SK-N-SH (cell line): ENCODE results near the gene MYO18A. TPM values are rescaled to one million over a fixed set of nuclear protein-coding genes. Genes with fewer than 3 reads are reported as not detected.

Experiments
- CTCF ChIA-PET: fragments of 300-600, 350-600 bp; formaldehyde crosslinking; extraction: SDS; loops from one replicate; lab custom pipeline; 2021; lab: Yijun Ruan, JAX
- POLR2A ChIA-PET: fragments of 350-600 bp; sonication (Branson Sonifier 250); formaldehyde crosslinking; extraction: SDS; loops from one replicate; lab custom pipeline; 2020; ENCODE audit warnings: antibody characterized with exemption, inconsistent platforms; lab: Yijun Ruan, JAX
- DNase-seq: peaks from one replicate; pipeline ENCODE4 v3.0.0; 2012
- H2AFZ ChIP-seq: fragments of 200-600 bp; sonication (generic); 2 replicates; pipeline ENCODE4 v1.8.1; 2016; ENCODE audit warnings: antibody characterized with exemption, mild to moderate bottlenecking, low read depth
- H3F3A ChIP-seq: fragments of 200-600 bp; sonication (generic); replicated peaks from 2 replicates; pipeline ENCODE3; 2016; ENCODE audit warnings: antibody characterized with exemption, mild to moderate bottlenecking; ENCODE audit not compliant: insufficient read depth
- H3K27ac ChIP-seq, 2 experiments: fragments of 200-500 bp in 1 of 2; fragments of 200-600 bp in 1 of 2; sonication (Bioruptor generic) in 1 of 2; sonication (generic), shearing (Covaris generic) in 1 of 2; 2 replicates each; pipeline versions ENCODE4 v1.5.1 to v1.6.1; 2014 to 2016; ENCODE audit warnings: low read depth in 2 of 2, inconsistent platforms in 1 of 2, low read length in 1 of 2, mild to moderate bottlenecking in 1 of 2, mixed read lengths in 1 of 2
- H3K27me3 ChIP-seq: fragments of 200-600 bp; sonication (generic), shearing (Covaris generic); 2 replicates; pipeline ENCODE4 v1.6.1; 2016; ENCODE audit warnings: mixed run types; ENCODE audit not compliant: insufficient read depth
- H3K36me3 ChIP-seq, 2 experiments: fragments of 200-500 bp in 1 of 2; fragments of 200-600 bp in 1 of 2; sonication (Bioruptor generic) in 1 of 2; sonication (generic) in 1 of 2; replicated peaks in 1 of 2; 2 replicates each; pipeline versions ENCODE3 to v1.5.1; 2014 to 2016; ENCODE audit warnings: low read length in 1 of 2, mild to moderate bottlenecking in 1 of 2; ENCODE audit not compliant: insufficient read depth in 2 of 2, control insufficient read depth in 1 of 2
- H3K4me1 ChIP-seq, 2 experiments: fragments of 200-500 bp in 1 of 2; fragments of 200-600 bp in 1 of 2; sonication (Bioruptor generic) in 1 of 2; sonication (generic), shearing (Covaris generic) in 1 of 2; 2 replicates each; pipeline versions ENCODE4 v1.5.1 to v1.6.1; 2014 to 2016; ENCODE audit warnings: low read depth in 1 of 2, low read length in 1 of 2, mixed run types in 1 of 2; ENCODE audit not compliant: insufficient read depth in 2 of 2, control insufficient read depth in 1 of 2
- H3K4me2 ChIP-seq: fragments of 200-600 bp; sonication (generic), shearing (Covaris generic); 2 replicates; pipeline ENCODE4 v1.6.1; 2017; ENCODE audit warnings: mixed run types
- H3K4me3 ChIP-seq, 2 experiments: fragments of 200-500 bp in 1 of 2; fragments of 200-600 bp in 1 of 2; sonication (Bioruptor generic) in 1 of 2; sonication (generic), shearing (Covaris generic) in 1 of 2; 2 replicates each; pipeline versions ENCODE4 v1.5.1 to v1.8.1; 2014 to 2016; ENCODE audit warnings: low read depth in 2 of 2, inconsistent platforms in 1 of 2, low read length in 1 of 2, mild to moderate bottlenecking in 1 of 2, mixed read lengths in 1 of 2, moderate library complexity in 1 of 2
- H3K79me2 ChIP-seq: fragments of 200-600 bp; sonication (generic); 2 replicates; pipeline ENCODE4 v1.8.1; 2017; ENCODE audit warnings: mild to moderate bottlenecking; ENCODE audit not compliant: insufficient read depth
- H3K9ac ChIP-seq: fragments of 200-600 bp; sonication (generic); 2 replicates; pipeline ENCODE4 v1.6.1; 2017; ENCODE audit warnings: mixed run types
- H3K9me2 ChIP-seq: fragments of 200-600 bp; sonication (generic); 2 replicates; pipeline ENCODE4 v1.6.1; 2017; ENCODE audit warnings: mixed run types
- H3K9me3 ChIP-seq: fragments of 200-600 bp; sonication (generic); 2 replicates; pipeline ENCODE4 v1.6.1; 2017; ENCODE audit warnings: mixed run types, mild to moderate bottlenecking, moderate library complexity
- H4K20me1 ChIP-seq: fragments of 200-600 bp; sonication (generic); 2 replicates; pipeline ENCODE4 v1.6.1; 2017; ENCODE audit warnings: mild to moderate bottlenecking, mixed run types; ENCODE audit not compliant: insufficient read depth
- ELF1 ChIP-seq: IDR thresholded peaks from 2 replicates; pipeline ENCODE4 v1.4.0; 2012
- MAX ChIP-seq: IDR thresholded peaks from 2 replicates; pipeline ENCODE4 v1.4.0; 2012; ENCODE audit warnings: low read depth
- NRF1 ChIP-seq: IDR thresholded peaks from 2 replicates; pipeline ENCODE4 v1.6.1; 2012; ENCODE audit warnings: low read depth, mild to moderate bottlenecking, low read length
- REST ChIP-seq: IDR thresholded peaks from 2 replicates; pipeline ENCODE4 v1.6.1; 2012; ENCODE audit warnings: mild to moderate bottlenecking, low read depth, low read length, moderate library complexity
- TEAD4 ChIP-seq: IDR thresholded peaks from 2 replicates; pipeline ENCODE4 v1.4.0; 2012; ENCODE audit warnings: mild to moderate bottlenecking, borderline replicate concordance; ENCODE audit not compliant: insufficient read depth
- USF1 ChIP-seq: IDR thresholded peaks from 2 replicates; pipeline ENCODE4 v1.4.0; 2012; ENCODE audit warnings: low read depth, borderline replicate concordance
- USF2 ChIP-seq: fragments of 150-350 bp; IDR thresholded peaks from 2 replicates; pipeline ENCODE4 v1.6.1; 2017; ENCODE audit warnings: antibody characterized with exemption, low read length, low read depth, borderline replicate concordance
- ZBTB33 ChIP-seq: IDR thresholded peaks from 2 replicates; pipeline ENCODE4 v1.4.0; 2012; ENCODE audit warnings: low read depth, borderline replicate concordance
- WGBS: methylation state at CpG from one replicate; pipeline ENCODE4 v1.1.6; 2017; ENCODE audit warnings: low lambda C conversion rate; 5-methylcytosine and 5-hydroxymethylcytosine counted together
- polyA plus RNA-seq, 3 experiments: library from polyadenylated mRNA; depleted of rRNA; stranded (reverse); fragments of >200 nt; gene quantifications; 2 replicates each; pipeline ENCODE4 v1.2.3, GENCODE V29; 2012

The MYO18A gene
- polyA plus RNA-seq, 1 of the 3 experiments (the other 2 are of a cell fraction): 6.6 TPM

DNA sequence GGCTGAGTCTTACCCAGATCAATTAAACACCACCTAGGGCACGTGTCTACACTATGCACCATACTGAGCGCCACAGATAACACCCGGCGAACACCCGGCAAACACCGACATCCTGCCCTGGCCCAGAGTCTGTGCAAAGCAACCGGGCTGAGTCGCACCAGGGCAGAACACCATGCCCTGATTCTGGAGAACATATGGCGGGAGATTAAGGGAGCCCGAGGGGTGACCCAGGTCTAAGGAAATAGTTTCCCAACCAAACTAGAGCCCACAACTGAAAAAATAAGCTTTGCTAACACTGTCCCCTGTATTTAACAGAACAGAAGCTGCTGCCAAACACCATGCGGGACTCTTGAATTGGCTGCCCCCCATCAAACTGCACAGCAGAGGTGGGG, 22.1 kb downstream of the MYO18A start (continued):
- no peak for TF ChIP-seq ZBTB33
- no peak for TF ChIP-seq NRF1
- no peak for TF ChIP-seq ELF1
- no peak for TF ChIP-seq USF1
- TF ChIP-seq, all 33 proteins: peak for 0

- H2AFZ ChIP-seq: no peak overlapping the region
- DNase-seq: no peak
- peaks cover 3% of the 10 kb centered on the region for H3F3A ChIP-seq
- no peak for TF ChIP-seq MAX
- no peak for TF ChIP-seq REST
- no peak for TF ChIP-seq USF2
- TF ChIP-seq TEAD4: no peak
- no peak for TF ChIP-seq USF1
- TF ChIP-seq, all 33 proteins: peak for 0
- Histone ChIP-seq H3K9me3 (no peaks in the 10 kb centered on the region), H3K9me2 (no peaks in the 10 kb centered on the region), H3K36me3 (no peaks in the 10 kb centered on the region), H4K20me1 (no peaks in the 10 kb centered on the region; the same call in 1 of the 2 replicates), H3K27ac (no peak overlapping the region), H3K4me1 (peaks cover 43 to 44% of the 10 kb centered on the region in 2 experiments; a peak in 3 of 4 replicates), H3K9ac (no peak overlapping the region), H3K4me3 (no peak overlapping the region), H3K27me3 (no peaks in the 10 kb centered on the region), H3K4me2 (no peak overlapping the region), H3K79me2 (peaks cover 17% of the 10 kb centered on the region; the same call in 1 of the 2 replicates)
- ChIA-PET CTCF (interaction anchor here (0.6 to 22.3 kb wide), 5 partner anchors 8 to 59 kb away, joined by 3 to 438 read pairs (median 19); partner anchors contain the start of gene MYO18A), POLR2A (no interaction called here)
- 92% methylated on average over 1 of the region's 1 CpG for WGBS
Measured at GRCh38 chr17:29157310-29157709, 22.9 kb downstream of the MYO18A start.
